ENCODE measurements around the gene CDH26. TPM values are rescaled to one million over a fixed set of nuclear protein-coding genes. Genes with fewer than 3 reads are reported as not detected.

The CDH26 gene
- total and polyA plus RNA-seq, 9 of the 15 experiments (the other 6 are each of a cell fraction or from before 2014, with no cell fraction given) = 0.07 to 0.13 (median 0.10) TPM; not detected in 4

GRCh38 chr20:60026010-60026409, 67.8 kb downstream of the CDH26 start:
- in situ Hi-C loops (cut with MboI) = no loop called here
- no peak for TF ChIP-seq DPF2 (IDR thresholded peaks at IDR 0.05)
- TF ChIP-seq RBM39 (optimal IDR thresholded peaks at IDR 0.05; ENCODE audit: low read depth, low read length) = no peak
- TF ChIP-seq TSC22D4 (tag; IDR thresholded peaks at IDR 0.05) = no peak
- TF ChIP-seq ZNF253 (CRISPR knock-in tag; conservative IDR thresholded peaks at IDR 0.05) = no peak
- TF ChIP-seq NCOA4 (IDR thresholded peaks at IDR 0.05; ENCODE audit: partially characterized antibody) = no peak
- no peak for TF ChIP-seq BRF2 (IDR thresholded peaks at IDR 0.05; ENCODE audit: borderline replicate concordance, insufficient read depth, insufficient read length)
- TF ChIP-seq FUS (optimal IDR thresholded peaks at IDR 0.05; ENCODE audit: low read depth, low read length) = no peak
- ATAC-seq (no peak), FAIRE-seq (no peak), DNase-seq (ENCODE audit: extremely low read depth in 1 of 4, low spot score in 3 of 4) (no peak)
- no peaks in the 10 kb centered on the region for H3K36me3 ChIP-seq (ENCODE audit: control insufficient read depth, insufficient read depth, low read length)
- H3K4me2 ChIP-seq (ENCODE audit: insufficient read depth, low read length) = no peak overlapping the region
- no peak overlapping the region for H3K9ac ChIP-seq (ENCODE audit: insufficient read depth in 1 of 2, low read depth in 2 of 2, low read length in 2 of 2)
- intact Hi-C loops (cut with micrococcal nuclease) = no loop called here
- no TSS peak for BruUV-seq (replicated peaks)
- POLR2A ChIA-PET = no interaction called here
- H3K4me3 ChIP-seq = no peak overlapping the region
- H3K9me3 ChIP-seq (replicated peaks; ENCODE audit: control insufficient read depth, insufficient read depth, low read depth, low read length) = no peaks in the 10 kb centered on the region
- H3K9me1 ChIP-seq (ENCODE audit: control insufficient read depth, insufficient read depth, low read length) = no peaks in the 10 kb centered on the region
- H2AFZ ChIP-seq (ENCODE audit: low read depth, low read length) = no peak overlapping the region
- no peak overlapping the region for H3K27ac ChIP-seq (ENCODE audit: extremely low read depth, low read depth, low read length)
- no peaks in the 10 kb centered on the region for H3K27me3 ChIP-seq (ENCODE audit: control insufficient read depth in 2 of 2, insufficient read depth in 2 of 2, low read length in 2 of 2)
- H4K20me1 ChIP-seq (replicated peaks; ENCODE audit: control insufficient read depth, insufficient read depth, low read length) = no peaks in the 10 kb centered on the region
- WGBS (ENCODE audit: insufficient coverage, low coverage, missing lambda C conversion rate) = 0% methylated on average over 4 of the region's 4 CpGs
- H3K79me2 ChIP-seq (ENCODE audit: control insufficient read depth, insufficient read depth, low read length) = no peaks in the 10 kb centered on the region
- H3K4me1 ChIP-seq (replicated peaks in 1 of 2; ENCODE audit: control insufficient read depth in 2 of 2, insufficient read depth in 2 of 2, low read length in 2 of 2) = no peaks in the 10 kb centered on the region
- CTCF ChIA-PET (ENCODE audit: low intra/inter-chr PET ratio) = no interaction called here
